Measurements from ENCODE around the gene PRR35.

Gene PRR35

GRCh38 chr16:560204-560700 lies at the start of gene PRR35:
TSS of gene PRR35 (plus strand) at chr16:560394. CDS start at chr16:563295, 2,901 bp downstream.
- Histone ChIP-seq H3K4me1 (ENCODE audit: control insufficient read depth, low read length) (peaks cover 8% of the 10 kb centered on the region), H3K79me2 (ENCODE audit: control insufficient read depth, low read length) (no peaks in the 10 kb centered on the region), H3K36me3 (ENCODE audit: control insufficient read depth, low read length) (no peaks in the 10 kb centered on the region), H3K4me2 (ENCODE audit: low read length) (no peak within 1 kb of the TSS), H3K9me3 (ENCODE audit: control insufficient read depth, insufficient read depth, low read length) (no peaks in the 10 kb centered on the region), H3F3A (ENCODE audit: control insufficient read depth, insufficient read depth) (no peaks in the 10 kb centered on the region), H4K20me1 (ENCODE audit: control insufficient read depth, insufficient read depth, low read depth, low read length) (no peaks in the 10 kb centered on the region), H3K27me3 (ENCODE audit: control insufficient read depth, low read length) (peaks cover 6% of the 10 kb centered on the region), H3K9me2 (replicated peaks; ENCODE audit: control insufficient read depth, low read length) (no peaks in the 10 kb centered on the region), H3K4me3 (ENCODE audit: low read length) (no peak within 1 kb of the TSS), H3K27ac (ENCODE audit: low read depth, low read length) (no peak within 1 kb of the TSS)
- no peak for TF ChIP-seq EZH2phosphoT487 (IDR thresholded peaks at IDR 0.05; ENCODE audit: borderline replicate concordance, low read length)
- TF ChIP-seq, protein P1, sequence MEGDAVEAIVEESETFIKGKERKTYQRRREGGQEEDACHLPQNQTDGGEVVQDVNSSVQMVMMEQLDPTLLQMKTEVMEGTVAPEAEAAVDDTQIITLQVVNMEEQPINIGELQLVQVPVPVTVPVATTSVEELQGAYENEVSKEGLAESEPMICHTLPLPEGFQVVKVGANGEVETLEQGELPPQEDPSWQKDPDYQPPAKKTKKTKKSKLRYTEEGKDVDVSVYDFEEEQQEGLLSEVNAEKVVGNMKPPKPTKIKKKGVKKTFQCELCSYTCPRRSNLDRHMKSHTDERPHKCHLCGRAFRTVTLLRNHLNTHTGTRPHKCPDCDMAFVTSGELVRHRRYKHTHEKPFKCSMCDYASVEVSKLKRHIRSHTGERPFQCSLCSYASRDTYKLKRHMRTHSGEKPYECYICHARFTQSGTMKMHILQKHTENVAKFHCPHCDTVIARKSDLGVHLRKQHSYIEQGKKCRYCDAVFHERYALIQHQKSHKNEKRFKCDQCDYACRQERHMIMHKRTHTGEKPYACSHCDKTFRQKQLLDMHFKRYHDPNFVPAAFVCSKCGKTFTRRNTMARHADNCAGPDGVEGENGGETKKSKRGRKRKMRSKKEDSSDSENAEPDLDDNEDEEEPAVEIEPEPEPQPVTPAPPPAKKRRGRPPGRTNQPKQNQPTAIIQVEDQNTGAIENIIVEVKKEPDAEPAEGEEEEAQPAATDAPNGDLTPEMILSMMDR (IDR thresholded peaks at IDR 0.05; ENCODE audit: low read depth, low read length, poor library complexity, severe bottlenecking): no peak

DNA sequence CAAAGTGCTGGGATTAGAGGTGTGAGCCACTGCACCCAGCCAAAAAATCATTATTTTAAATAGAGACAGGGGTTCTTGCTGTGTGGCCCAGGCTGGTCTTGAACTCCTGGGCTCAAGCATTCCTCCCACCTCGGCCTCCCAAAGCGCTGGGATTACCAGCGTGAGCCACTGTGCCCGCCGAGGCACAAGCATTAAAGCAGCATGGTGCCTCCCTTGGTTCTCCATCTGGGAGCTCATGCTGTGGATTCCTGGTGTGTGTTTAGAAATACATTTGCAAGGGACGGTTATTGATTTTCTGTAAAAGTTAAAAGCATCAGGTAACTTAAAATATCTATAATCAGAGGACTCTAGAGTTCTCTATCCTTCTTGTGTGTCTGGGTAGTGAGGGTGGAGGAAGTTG lies 47.4 kb upstream of the PRR35 start:
- H3K9me3 ChIP-seq (ENCODE audit: control insufficient read depth, insufficient read depth, low read length): no peaks in the 10 kb centered on the region
- no peaks in the 10 kb centered on the region for H3K79me2 ChIP-seq (ENCODE audit: control insufficient read depth, low read length)
- TF ChIP-seq, protein P1 (IDR thresholded peaks at IDR 0.05; ENCODE audit: low read depth, low read length, poor library complexity, severe bottlenecking): no peak
- no peak for TF ChIP-seq EZH2phosphoT487 (IDR thresholded peaks at IDR 0.05; ENCODE audit: borderline replicate concordance, low read length)
- H3K4me1 ChIP-seq (ENCODE audit: control insufficient read depth, low read length): no peaks in the 10 kb centered on the region
- H3K36me3 ChIP-seq (ENCODE audit: control insufficient read depth, low read length): peaks cover 6% of the 10 kb centered on the region; the same call in 1 of the 2 replicates
- no peaks in the 10 kb centered on the region for H3F3A ChIP-seq (ENCODE audit: control insufficient read depth, insufficient read depth)
- H4K20me1 ChIP-seq (ENCODE audit: control insufficient read depth, insufficient read depth, low read depth, low read length): no peaks in the 10 kb centered on the region
- H3K4me2 ChIP-seq (ENCODE audit: low read length): no peak overlapping the region
- no peak overlapping the region for H3K27ac ChIP-seq (ENCODE audit: low read depth, low read length)
- H3K9me2 ChIP-seq (replicated peaks; ENCODE audit: control insufficient read depth, low read length): no peaks in the 10 kb centered on the region
- H3K4me3 ChIP-seq (ENCODE audit: low read length): no peak overlapping the region
- no peaks in the 10 kb centered on the region for H3K27me3 ChIP-seq (ENCODE audit: control insufficient read depth, low read length)

GRCh38 chr16:513950-514349 lies 46.2 kb upstream of the PRR35 start:
- TF ChIP-seq EZH2phosphoT487 (IDR thresholded peaks at IDR 0.05; ENCODE audit: borderline replicate concordance, low read length): no peak
- TF ChIP-seq, protein P1 (IDR thresholded peaks at IDR 0.05; ENCODE audit: low read depth, low read length, poor library complexity, severe bottlenecking): no peak
- no peaks in the 10 kb centered on the region for H3K9me3 ChIP-seq (ENCODE audit: control insufficient read depth, insufficient read depth, low read length)

More at GRCh38 chr16:513950-514349, 46.2 kb upstream of the PRR35 start:
- Histone ChIP-seq H3K4me3 (ENCODE audit: low read length) (no peak overlapping the region), H3K36me3 (ENCODE audit: control insufficient read depth, low read length) (peaks cover 6% of the 10 kb centered on the region; the same call in 1 of the 2 replicates), H3K4me2 (ENCODE audit: low read length) (no peak overlapping the region), H3K27me3 (ENCODE audit: control insufficient read depth, low read length) (no peaks in the 10 kb centered on the region), H3F3A (ENCODE audit: control insufficient read depth, insufficient read depth) (no peaks in the 10 kb centered on the region), H4K20me1 (ENCODE audit: control insufficient read depth, insufficient read depth, low read depth, low read length) (no peaks in the 10 kb centered on the region), H3K9me2 (replicated peaks; ENCODE audit: control insufficient read depth, low read length) (no peaks in the 10 kb centered on the region), H3K27ac (ENCODE audit: low read depth, low read length) (no peak overlapping the region), H3K79me2 (ENCODE audit: control insufficient read depth, low read length) (no peaks in the 10 kb centered on the region), H3K4me1 (ENCODE audit: control insufficient read depth, low read length) (no peaks in the 10 kb centered on the region)

Measured in DOHH2 (cell line).